D721Med (cell line): Measurements from ENCODE around the gene WASF2.
"Not testable (repeated sequence)": the region's sequence is repeated elsewhere in the genome, so short reads cannot be mapped to it uniquely, and the experiment has no call there.

Source experiments
- DNase-seq: peaks from one replicate; pipeline ENCODE4 v3.0.0; 2011; ENCODE audit warnings: low spot score; ENCODE audit not compliant: insufficient read length
- FAIRE-seq: peaks from 2 replicates; lab custom pipeline; 2011; peaks lifted over from hg19 to GRCh38; lab: Jason Lieb, UNC
- TF ChIP-seq, protein P1 (sequence below): IDR thresholded peaks from 2 replicates; pipeline ENCODE4 v1.5.1; 2012; ENCODE audit warnings: mild to moderate bottlenecking, control low read depth; ENCODE audit not compliant: insufficient read depth; ENCODE audit errors: missing control alignments

Gene WASF2

DNA sequence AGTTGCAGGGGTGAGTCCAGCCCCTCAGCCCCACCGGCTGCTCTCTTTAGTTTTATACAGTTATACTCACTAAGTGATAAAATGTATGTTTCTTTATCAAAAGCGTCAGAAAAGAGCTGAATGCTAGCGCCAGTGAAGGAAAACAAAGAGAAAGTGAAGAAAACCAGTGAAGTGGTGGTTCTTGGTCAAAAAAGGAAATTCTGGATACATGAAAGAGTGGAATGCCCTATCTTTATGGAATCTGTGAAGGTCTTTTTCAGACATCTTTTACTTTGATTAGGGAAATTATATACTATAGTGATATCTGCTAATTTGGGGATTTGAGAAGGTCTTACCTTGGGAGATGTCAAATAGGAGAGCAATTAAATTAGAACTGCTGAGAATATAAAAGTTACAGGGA, 56.3 kb downstream of the WASF2 start:
- TF ChIP-seq, protein P1, sequence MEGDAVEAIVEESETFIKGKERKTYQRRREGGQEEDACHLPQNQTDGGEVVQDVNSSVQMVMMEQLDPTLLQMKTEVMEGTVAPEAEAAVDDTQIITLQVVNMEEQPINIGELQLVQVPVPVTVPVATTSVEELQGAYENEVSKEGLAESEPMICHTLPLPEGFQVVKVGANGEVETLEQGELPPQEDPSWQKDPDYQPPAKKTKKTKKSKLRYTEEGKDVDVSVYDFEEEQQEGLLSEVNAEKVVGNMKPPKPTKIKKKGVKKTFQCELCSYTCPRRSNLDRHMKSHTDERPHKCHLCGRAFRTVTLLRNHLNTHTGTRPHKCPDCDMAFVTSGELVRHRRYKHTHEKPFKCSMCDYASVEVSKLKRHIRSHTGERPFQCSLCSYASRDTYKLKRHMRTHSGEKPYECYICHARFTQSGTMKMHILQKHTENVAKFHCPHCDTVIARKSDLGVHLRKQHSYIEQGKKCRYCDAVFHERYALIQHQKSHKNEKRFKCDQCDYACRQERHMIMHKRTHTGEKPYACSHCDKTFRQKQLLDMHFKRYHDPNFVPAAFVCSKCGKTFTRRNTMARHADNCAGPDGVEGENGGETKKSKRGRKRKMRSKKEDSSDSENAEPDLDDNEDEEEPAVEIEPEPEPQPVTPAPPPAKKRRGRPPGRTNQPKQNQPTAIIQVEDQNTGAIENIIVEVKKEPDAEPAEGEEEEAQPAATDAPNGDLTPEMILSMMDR = no peak
- no peak for FAIRE-seq
- DNase-seq = no peak

DNA sequence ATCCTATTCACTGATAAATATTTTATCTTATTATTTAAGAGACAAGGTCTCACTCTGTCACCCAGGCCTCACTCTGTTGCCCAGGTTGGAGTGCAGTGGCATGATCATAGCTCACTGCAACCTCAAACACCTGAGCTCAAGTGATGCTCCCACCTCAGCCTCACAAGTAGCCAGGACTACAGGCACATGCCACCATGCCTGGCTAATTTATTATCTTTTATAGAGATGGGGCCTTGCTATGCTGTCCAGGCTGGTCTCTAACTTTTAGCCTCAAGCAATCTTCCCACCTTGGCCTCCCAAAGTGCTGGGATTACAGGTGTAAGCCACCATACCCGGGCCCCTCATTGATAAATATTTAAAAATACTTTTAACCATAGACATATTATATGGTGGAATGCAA, 57.2 kb downstream of the WASF2 start:
- not testable (repeated sequence) for DNase-seq, FAIRE-seq

DNA sequence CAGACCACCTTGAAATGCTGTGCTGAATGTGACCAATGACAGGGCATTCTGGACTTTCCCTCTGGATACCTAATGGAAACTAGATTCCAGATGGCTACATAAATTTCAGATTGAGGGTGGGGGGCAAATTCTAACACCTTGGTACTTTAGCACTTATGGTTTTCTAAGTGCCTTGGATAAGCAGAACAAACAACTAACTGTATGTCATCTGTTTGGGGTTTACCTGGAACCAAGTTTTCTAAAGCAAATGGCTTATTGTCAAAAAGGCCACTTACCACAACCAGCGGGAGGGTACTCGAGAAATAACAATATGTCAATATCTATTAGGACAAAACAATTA, 58.4 kb downstream of the WASF2 start:
- TF ChIP-seq, protein P1 = no peak
- DNase-seq (no peak), FAIRE-seq (no peak)

DNA sequence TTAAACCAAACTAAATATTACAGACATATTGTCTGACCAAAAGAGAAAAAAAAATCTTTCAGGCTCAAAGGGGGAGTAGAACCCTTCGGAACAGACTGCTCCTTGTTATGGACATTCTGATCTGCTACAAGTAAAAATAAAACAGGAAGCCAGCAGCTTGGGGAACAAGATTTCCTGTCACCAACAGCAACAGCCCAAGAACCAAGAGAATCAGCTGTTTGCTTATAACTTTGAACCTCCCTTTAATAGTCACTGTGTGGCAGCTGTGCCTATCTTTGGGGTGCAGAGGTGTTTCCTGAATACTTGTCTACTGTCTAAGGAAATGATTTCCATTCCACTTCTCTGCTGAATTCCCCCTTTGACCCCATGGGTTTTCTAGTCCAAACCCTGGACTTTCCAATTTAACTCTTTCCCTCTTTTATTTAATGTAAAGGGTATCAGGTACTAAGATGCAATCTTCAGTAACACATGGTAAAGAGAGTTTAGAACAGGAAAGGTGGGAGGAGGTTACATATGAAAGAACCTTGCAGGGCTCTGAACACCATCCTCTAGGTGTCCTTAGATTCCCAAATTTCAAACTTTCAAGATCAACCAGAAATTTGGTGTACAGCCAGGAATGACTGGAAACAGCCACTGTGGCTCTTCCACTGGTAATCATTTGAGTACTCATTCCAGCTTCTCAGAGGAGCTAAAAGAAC, 58.9 kb downstream of the WASF2 start:
- TF ChIP-seq, protein P1 = no peak
- DNase-seq = no peak
- no peak for FAIRE-seq

DNA sequence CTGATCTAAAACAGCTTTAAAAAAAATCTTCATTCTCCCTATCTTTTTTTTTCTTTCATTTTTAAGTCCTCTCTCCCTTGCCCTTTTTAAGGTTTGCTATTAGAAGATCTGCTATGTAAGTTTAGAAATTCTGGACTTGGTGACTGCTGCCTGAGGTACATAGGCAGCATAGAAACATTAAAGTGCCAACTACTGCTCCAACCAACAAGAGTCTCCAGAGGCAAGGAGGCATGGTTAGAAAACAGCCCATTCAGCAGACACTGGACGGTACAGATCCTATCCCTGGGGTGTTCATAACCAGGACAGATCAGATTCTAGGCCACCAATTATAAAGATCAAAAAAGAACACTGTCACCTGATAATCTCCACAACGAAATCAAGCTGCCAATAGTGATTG, 60.9 kb downstream of the WASF2 start:
- DNase-seq (no peak), FAIRE-seq (no peak)
- TF ChIP-seq, protein P1 = no peak

DNA sequence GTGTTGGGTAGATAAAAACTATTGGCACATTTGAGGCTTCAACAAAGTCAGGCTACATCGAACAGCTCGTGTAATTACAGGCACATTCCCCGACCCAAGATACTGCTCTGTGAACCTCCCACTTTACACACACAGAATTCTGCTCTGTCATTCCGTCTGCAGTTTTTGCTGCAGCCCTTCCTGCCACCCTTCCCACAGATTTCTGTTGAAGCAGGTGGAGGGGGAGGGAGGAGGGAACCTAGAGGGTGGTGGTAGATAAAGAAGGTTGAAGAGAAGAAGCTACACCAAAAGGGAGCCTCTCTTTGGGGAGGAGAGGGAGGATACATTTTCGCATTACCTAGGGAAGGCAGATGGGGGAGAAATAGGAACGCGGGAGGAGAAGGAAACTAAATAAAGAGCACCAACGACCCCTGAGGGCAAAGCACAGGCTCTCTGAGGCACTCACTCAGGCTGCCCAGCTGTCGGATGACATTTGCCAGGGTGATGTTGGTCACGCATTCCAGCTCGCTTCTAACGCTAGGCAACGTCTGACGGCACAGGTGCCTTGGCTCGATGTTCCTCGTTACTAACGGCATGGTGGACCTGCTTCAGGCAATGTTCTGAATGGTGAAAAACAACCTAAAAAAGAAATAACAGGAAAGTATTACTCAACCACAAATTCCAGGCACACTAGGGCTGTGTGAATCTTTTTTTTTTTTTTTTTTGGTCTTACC, 61.5 kb downstream of the WASF2 start:
- no peak for DNase-seq
- FAIRE-seq = no peak
- TF ChIP-seq, protein P1 = no peak

DNA sequence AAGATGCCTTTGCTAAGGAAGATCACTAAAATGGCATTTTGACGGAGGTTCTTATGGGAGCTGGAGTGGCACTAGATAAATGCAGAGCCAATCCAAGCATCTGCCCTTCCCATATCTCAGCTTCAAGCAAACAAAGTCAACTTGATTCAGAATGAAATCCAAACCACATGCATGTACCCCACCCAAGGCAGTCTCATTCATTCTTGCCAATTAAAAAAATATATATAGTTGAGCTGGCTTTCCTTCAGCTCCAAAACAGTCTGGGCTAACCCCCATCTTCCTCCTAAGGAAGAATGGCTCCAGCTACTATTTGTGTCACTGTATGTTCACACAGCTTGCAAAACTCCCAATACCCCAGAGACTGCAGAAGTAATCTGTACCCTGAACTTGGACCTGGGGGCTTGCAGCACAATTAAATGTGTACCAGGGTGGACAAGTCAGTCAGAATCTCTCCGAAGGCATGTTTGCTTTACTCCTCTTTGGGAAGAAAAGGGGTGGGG, 62.1 kb downstream of the WASF2 start:
- DNase-seq (no peak), FAIRE-seq (no peak)
- TF ChIP-seq, protein P1 = no peak
